Measurements from ENCODE around the gene ICAM5. TPM values are rescaled to one million over a fixed set of nuclear protein-coding genes. Genes with fewer than 3 reads are reported as not detected.

ICAM5 gene
- total and polyA plus RNA-seq, 9 of the 15 experiments (the other 6 are each of a cell fraction or from before 2014, with no cell fraction given) = 0.10 to 114 (median 13.7) TPM

DNA sequence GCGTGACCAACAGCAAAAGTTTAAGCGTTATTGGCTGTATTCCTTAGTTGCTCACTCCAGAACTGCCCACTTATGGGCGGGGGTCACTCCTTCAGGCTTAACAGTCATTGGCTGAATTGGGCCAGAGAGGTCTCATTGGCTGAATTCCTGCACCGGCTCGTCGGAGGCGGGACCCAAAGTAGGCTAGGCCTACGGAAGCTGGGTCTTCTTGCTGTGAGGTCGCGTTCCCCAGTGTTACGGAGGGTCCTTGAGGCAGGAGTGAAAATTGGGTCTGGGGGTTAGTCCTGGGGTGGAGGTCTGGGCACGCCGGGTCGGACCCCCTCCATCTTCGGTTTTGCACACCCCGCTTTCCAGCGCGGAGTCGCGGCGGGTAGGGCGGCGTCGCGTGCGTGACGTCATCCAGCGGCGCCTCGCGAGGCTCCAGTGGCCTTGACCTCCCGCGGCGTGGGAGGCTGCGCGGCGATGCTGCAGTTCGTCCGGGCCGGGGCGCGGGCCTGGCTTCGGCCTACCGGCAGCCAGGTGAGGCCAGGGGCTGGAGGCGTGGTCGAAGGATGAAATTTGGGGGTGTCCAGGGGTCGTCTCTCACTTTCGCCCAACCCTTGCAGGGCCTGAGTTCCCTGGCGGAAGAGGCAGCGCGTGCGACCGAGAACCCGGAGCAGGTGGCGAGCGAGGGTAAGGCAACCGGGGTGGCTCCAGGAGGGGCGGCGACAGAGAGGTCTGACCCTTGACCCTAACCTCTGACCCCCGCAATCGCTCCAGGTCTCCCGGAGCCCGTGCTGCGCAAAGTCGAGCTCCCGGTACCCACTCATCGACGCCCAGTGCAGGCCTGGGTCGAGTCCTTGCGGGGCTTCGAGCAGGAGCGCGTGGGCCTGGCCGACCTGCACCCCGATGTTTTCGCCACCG lies 37.7 kb upstream of the ICAM5 start, which contains the start of gene MRPL4 (continued):
- TF ChIP-seq, protein P1, sequence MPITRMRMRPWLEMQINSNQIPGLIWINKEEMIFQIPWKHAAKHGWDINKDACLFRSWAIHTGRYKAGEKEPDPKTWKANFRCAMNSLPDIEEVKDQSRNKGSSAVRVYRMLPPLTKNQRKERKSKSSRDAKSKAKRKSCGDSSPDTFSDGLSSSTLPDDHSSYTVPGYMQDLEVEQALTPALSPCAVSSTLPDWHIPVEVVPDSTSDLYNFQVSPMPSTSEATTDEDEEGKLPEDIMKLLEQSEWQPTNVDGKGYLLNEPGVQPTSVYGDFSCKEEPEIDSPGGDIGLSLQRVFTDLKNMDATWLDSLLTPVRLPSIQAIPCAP (CRISPR knock-in tag; IDR thresholded peaks at IDR 0.05; ENCODE audit: borderline replicate concordance) = peak; percentile 48; the same call in 1 of the 2 replicates
- TF ChIP-seq SMAD3 (CRISPR knock-in tag; conservative IDR thresholded peaks at IDR 0.05) = no peak
- TF ChIP-seq NR1H2 (CRISPR knock-in tag; IDR thresholded peaks at IDR 0.05) = peak; percentile 97
- TF ChIP-seq ZNF217 (CRISPR knock-in tag; IDR thresholded peaks at IDR 0.05) = no peak
- TF ChIP-seq ZNF644 (tag; IDR thresholded peaks at IDR 0.05; ENCODE audit: low read depth) = no peak
- TF ChIP-seq SETDB1 (IDR thresholded peaks at IDR 0.05; ENCODE audit: low read length) = peak; percentile 85
- no peak for TF ChIP-seq RBM15 (IDR thresholded peaks at IDR 0.05; ENCODE audit: insufficient read depth, low read length)
- no peak for TF ChIP-seq IRF2 (CRISPR knock-in tag; IDR thresholded peaks at IDR 0.05)
- no peak for TF ChIP-seq NFXL1 (CRISPR knock-in tag; IDR thresholded peaks at IDR 0.05)
- no peak for TF ChIP-seq FOXM1 (IDR thresholded peaks at IDR 0.05; ENCODE audit: low read depth)
- TF ChIP-seq FOXM1 (CRISPR knock-in tag; IDR thresholded peaks at IDR 0.05; ENCODE audit: low read depth) = peak; percentile 97
- TF ChIP-seq CHD2 (IDR thresholded peaks at IDR 0.05; ENCODE audit: low read depth, low read length) = peak; percentile 95
- TF ChIP-seq HNRNPL (IDR thresholded peaks at IDR 0.05; ENCODE audit: low read depth, low read length) = 0 out of 2 replicates have a peak, but pooled peaks have one; percentile 23
- TF ChIP-seq GABPA (tag; conservative IDR thresholded peaks at IDR 0.05; ENCODE audit: low read depth) = peak; percentile 73
- TF ChIP-seq, protein P2, sequence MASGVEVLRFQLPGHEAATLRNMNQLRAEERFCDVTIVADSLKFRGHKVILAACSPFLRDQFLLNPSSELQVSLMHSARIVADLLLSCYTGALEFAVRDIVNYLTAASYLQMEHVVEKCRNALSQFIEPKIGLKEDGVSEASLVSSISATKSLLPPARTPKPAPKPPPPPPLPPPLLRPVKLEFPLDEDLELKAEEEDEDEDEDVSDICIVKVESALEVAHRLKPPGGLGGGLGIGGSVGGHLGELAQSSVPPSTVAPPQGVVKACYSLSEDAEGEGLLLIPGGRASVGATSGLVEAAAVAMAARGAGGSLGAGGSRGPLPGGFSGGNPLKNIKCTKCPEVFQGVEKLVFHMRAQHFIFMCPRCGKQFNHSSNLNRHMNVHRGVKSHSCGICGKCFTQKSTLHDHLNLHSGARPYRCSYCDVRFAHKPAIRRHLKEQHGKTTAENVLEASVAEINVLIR (CRISPR knock-in tag; IDR thresholded peaks at IDR 0.05) = peak; percentile 98
- no peak for TF ChIP-seq ZNF146 (CRISPR knock-in tag; IDR thresholded peaks at IDR 0.05; ENCODE audit: unreplicated experiment)
- TF ChIP-seq HMGN3 (IDR thresholded peaks at IDR 0.05; ENCODE audit: borderline replicate concordance, extremely low read depth, insufficient read length, low read depth, low read length) = peak; percentile 80
- no peak for TF ChIP-seq HNRNPUL1 (IDR thresholded peaks at IDR 0.05; ENCODE audit: low read length)
- no peak for TF ChIP-seq EZH2 (IDR thresholded peaks at IDR 0.05; ENCODE audit: borderline replicate concordance, low read depth, low read length)
- TF ChIP-seq, protein P3, sequence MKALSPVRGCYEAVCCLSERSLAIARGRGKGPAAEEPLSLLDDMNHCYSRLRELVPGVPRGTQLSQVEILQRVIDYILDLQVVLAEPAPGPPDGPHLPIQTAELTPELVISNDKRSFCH (CRISPR knock-in tag; IDR thresholded peaks at IDR 0.05) = no peak
- TF ChIP-seq, protein P3 (tag; IDR thresholded peaks at IDR 0.05) = peak; percentile 83
- TF ChIP-seq CREB5 (CRISPR knock-in tag; IDR thresholded peaks at IDR 0.05) = no peak

Measured in K562 (cell line).